ENCODE results near the gene TRPC3.

The TRPC3 gene

DNA sequence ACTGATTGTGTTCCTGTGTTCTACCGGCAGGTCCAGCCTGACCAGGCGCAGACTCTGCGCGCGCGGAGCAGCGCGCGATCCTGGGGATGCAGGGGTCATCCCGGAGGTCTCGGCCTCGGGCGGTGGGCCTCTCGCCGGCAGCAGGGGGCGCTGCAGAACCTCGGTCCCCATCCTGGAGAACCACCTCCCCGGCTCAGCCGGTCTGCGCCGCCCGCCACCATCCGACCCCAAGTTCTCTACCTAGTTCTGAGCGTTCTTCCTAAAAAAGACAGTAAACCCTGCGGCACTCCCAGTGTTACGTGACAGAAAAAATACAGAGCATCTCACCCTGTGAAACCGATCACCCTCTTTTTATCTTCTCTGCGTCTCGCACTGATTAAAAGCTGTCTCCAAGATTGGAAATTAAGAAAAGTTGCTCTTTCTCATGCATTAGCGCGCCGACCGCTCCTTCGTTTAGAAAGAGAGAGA lies 1.6 kb downstream of the TRPC3 start:
- peak overlapping the region; percentile 70 for H3K4me3 ChIP-seq (ENCODE audit: low read depth, low read length)
- TF ChIP-seq, protein P1, sequence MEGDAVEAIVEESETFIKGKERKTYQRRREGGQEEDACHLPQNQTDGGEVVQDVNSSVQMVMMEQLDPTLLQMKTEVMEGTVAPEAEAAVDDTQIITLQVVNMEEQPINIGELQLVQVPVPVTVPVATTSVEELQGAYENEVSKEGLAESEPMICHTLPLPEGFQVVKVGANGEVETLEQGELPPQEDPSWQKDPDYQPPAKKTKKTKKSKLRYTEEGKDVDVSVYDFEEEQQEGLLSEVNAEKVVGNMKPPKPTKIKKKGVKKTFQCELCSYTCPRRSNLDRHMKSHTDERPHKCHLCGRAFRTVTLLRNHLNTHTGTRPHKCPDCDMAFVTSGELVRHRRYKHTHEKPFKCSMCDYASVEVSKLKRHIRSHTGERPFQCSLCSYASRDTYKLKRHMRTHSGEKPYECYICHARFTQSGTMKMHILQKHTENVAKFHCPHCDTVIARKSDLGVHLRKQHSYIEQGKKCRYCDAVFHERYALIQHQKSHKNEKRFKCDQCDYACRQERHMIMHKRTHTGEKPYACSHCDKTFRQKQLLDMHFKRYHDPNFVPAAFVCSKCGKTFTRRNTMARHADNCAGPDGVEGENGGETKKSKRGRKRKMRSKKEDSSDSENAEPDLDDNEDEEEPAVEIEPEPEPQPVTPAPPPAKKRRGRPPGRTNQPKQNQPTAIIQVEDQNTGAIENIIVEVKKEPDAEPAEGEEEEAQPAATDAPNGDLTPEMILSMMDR (IDR thresholded peaks at IDR 0.05; ENCODE audit: low read depth, low read length), result peak; percentile 81

- TF ChIP-seq, protein P1 (IDR thresholded peaks at IDR 0.05; ENCODE audit: low read depth, low read length), result no peak
- H3K4me3 ChIP-seq (ENCODE audit: low read depth, low read length), result no peak overlapping the region
Measured at GRCh38 chr4:121946644-121947043, 5.2 kb downstream of the TRPC3 start.

- H3K4me3 ChIP-seq (ENCODE audit: low read depth, low read length), result no peak overlapping the region
- TF ChIP-seq, protein P1 (IDR thresholded peaks at IDR 0.05; ENCODE audit: low read depth, low read length), result peak; percentile 19; the same call in 1 of the 2 replicates
Measured at GRCh38 chr4:121943941-121944340, 7.9 kb downstream of the TRPC3 start.

DNA sequence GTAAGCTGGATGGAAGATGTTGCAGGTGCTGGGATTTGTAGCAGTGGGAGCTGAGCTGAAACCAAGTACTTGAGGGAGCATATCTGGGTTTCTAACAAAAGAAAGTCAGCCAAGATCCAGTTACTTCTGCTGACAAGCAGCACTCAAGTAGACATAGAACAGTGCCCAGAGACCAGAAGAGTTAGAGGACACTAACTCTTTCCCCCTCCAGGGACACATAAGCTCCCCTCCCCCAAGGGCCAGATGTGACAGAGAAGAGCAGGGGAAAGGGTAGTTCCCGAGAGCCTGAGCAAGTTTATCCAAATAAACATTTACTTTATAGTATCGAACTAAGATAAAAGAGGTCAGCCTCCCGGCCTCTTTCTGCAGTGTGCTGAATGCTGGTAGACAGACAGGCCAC lies 12.2 kb downstream of the TRPC3 start:
- H3K4me3 ChIP-seq (ENCODE audit: low read depth, low read length), result no peak overlapping the region
- TF ChIP-seq, protein P1 (IDR thresholded peaks at IDR 0.05; ENCODE audit: low read depth, low read length), result no peak

DNA sequence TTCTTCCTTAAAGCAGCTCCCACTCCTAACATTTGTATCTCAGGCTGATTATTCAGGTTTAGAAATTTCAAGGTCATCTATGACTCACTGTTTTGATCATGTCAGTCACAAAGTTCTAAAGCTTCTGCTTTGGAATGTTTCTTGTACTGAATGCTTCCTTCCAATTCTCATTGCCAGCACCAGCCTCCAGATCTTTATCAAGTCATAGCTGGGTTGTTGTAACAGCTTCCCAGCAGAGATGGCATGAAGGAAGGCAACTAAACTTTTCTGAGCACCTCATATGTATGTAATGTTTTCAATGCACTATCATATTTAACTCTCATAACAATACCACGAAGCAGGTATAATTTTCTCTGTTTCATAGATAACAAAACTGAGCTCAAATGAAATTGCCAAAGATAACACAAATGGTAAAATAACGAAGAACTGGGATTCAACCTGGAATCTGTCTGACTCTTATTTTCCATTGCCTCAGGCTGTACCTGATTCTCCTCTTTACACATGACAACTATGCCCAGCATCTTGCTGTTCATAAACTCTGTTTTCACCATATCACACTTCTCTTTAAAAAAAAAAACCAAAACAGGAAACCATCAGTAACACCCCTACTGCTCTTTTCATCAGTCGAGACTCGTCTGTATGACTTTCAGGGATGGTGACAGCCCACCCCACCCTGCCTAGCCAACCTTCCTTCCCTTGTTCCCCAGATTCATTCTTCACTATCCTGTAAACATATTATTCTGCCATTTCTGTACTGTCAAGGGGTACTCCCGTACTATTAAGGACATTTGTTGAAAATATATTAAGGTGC lies 13.4 kb downstream of the TRPC3 start:
- TF ChIP-seq, protein P1 (IDR thresholded peaks at IDR 0.05; ENCODE audit: low read depth, low read length), result no peak

GRCh38 chr4:121936101-121936500 lies 15.8 kb downstream of the TRPC3 start:
- H3K4me3 ChIP-seq (ENCODE audit: low read depth, low read length), result no peak overlapping the region
- TF ChIP-seq, protein P1 (IDR thresholded peaks at IDR 0.05; ENCODE audit: low read depth, low read length), result no peak

More for the DNA sequence above, 13.4 kb downstream of the TRPC3 start:
- H3K4me3 ChIP-seq (ENCODE audit: low read depth, low read length), result no peak overlapping the region

GRCh38 chr4:121934635-121935034 lies 17.2 kb downstream of the TRPC3 start:
- H3K4me3 ChIP-seq (ENCODE audit: low read depth, low read length), result no peak overlapping the region
- TF ChIP-seq, protein P1 (IDR thresholded peaks at IDR 0.05; ENCODE audit: low read depth, low read length), result no peak

All from WI38 (cell line).